ENCODE results near the gene MYNN. TPM values are rescaled to one million over a fixed set of nuclear protein-coding genes. Genes with fewer than 3 reads are reported as not detected.

Gene MYNN
- total RNA-seq, 1 experiment from 2014 or later: 13.5 TPM

GRCh38 chr3:169822091-169822490 is 48.9 kb downstream of the MYNN start:
- no TSS peak for BruUV-seq (replicated peaks)
- DNase-seq (ENCODE audit: low read depth, low spot score) (no peak), ATAC-seq (no peak)
- Histone ChIP-seq H3K79me2 (ENCODE audit: insufficient read depth, low read length) (no peaks in the 10 kb centered on the region), H3K4me1 (ENCODE audit: control insufficient read depth in 1 of 2, insufficient read depth in 2 of 2, low read length in 2 of 2) (no peaks in the 10 kb centered on the region), H3K36me3 (ENCODE audit: control insufficient read depth in 1 of 2, insufficient read depth in 2 of 2, low read length in 2 of 2) (no peaks in the 10 kb centered on the region), H3K4me3 (replicated peaks in 1 of 2; ENCODE audit: low read depth in 1 of 2, low read length in 2 of 2) (no peak overlapping the region), H3K4me2 (ENCODE audit: low read length) (no peak overlapping the region), H3K9me2 (ENCODE audit: insufficient read depth) (no peaks in the 10 kb centered on the region), H3K9me3 (ENCODE audit: control insufficient read depth in 1 of 2, insufficient read depth in 1 of 2, low read depth in 1 of 2, low read length in 2 of 2) (no peaks in the 10 kb centered on the region), H3K27ac (ENCODE audit: low read depth, low read length) (no peak overlapping the region), H4K20me1 (ENCODE audit: insufficient read depth) (no peaks in the 10 kb centered on the region), H3K9ac (ENCODE audit: low read length) (no peak overlapping the region), H2AFZ (ENCODE audit: low read depth, low read length, poor library complexity, severe bottlenecking) (no peak overlapping the region), H3K27me3 (ENCODE audit: insufficient read depth, low read length) (no peaks in the 10 kb centered on the region)
- ChIA-PET RAD21 (ENCODE audit: low non-redundant PET in 1 of 2, low total read pairs in 2 of 2, uncharacterized antibody in 2 of 2, unreplicated experiment in 2 of 2) (no interaction called here), CTCF (no interaction called here), POLR2A (no interaction called here)
- TF ChIP-seq EZH2phosphoT487 (IDR thresholded peaks at IDR 0.05; ENCODE audit: borderline replicate concordance) (no peak), CTCF (IDR thresholded peaks at IDR 0.05 in 2 of 3, conservative IDR thresholded peaks at IDR 0.05 in 1 of 3; ENCODE audit: borderline replicate concordance in 1 of 3, insufficient read depth in 1 of 3, low read depth in 2 of 3, low read length in 2 of 3) (no peak), ZFX (IDR thresholded peaks at IDR 0.05) (no peak), ZBTB33 (IDR thresholded peaks at IDR 0.05; ENCODE audit: extremely low read depth, insufficient replicate concordance, low read length) (no peak), SP1 (IDR thresholded peaks at IDR 0.05; ENCODE audit: low read depth) (no peak)
- intact Hi-C loops (cut with micrococcal nuclease): no loop called here

- Histone ChIP-seq H3K36me3 (ENCODE audit: control insufficient read depth in 1 of 2, insufficient read depth in 2 of 2, low read length in 2 of 2) (no peaks in the 10 kb centered on the region), H2AFZ (ENCODE audit: low read depth, low read length, poor library complexity, severe bottlenecking) (no peak overlapping the region), H3K9me2 (ENCODE audit: insufficient read depth) (no peaks in the 10 kb centered on the region), H3K9ac (ENCODE audit: low read length) (no peak overlapping the region), H4K20me1 (ENCODE audit: insufficient read depth) (no peaks in the 10 kb centered on the region), H3K4me1 (ENCODE audit: control insufficient read depth in 1 of 2, insufficient read depth in 2 of 2, low read length in 2 of 2) (no peaks in the 10 kb centered on the region), H3K4me2 (ENCODE audit: low read length) (no peak overlapping the region), H3K9me3 (ENCODE audit: control insufficient read depth in 1 of 2, insufficient read depth in 1 of 2, low read depth in 1 of 2, low read length in 2 of 2) (no peaks in the 10 kb centered on the region), H3K27ac (ENCODE audit: low read depth, low read length) (no peak overlapping the region), H3K4me3 (replicated peaks in 1 of 2; ENCODE audit: low read depth in 1 of 2, low read length in 2 of 2) (no peak overlapping the region), H3K79me2 (ENCODE audit: insufficient read depth, low read length) (no peaks in the 10 kb centered on the region), H3K27me3 (ENCODE audit: insufficient read depth, low read length) (no peaks in the 10 kb centered on the region)
- BruUV-seq (replicated peaks): no TSS peak
- ATAC-seq (no peak), DNase-seq (ENCODE audit: low read depth, low spot score) (no peak)
- intact Hi-C loops (cut with micrococcal nuclease): no loop called here
- CTCF ChIA-PET: no interaction called here
- POLR2A ChIA-PET: no interaction called here
- RAD21 ChIA-PET (ENCODE audit: low non-redundant PET in 1 of 2, low total read pairs in 2 of 2, uncharacterized antibody in 2 of 2, unreplicated experiment in 2 of 2): no interaction called here
- TF ChIP-seq YY1 (IDR thresholded peaks at IDR 0.05; ENCODE audit: extremely low read depth, insufficient replicate concordance, low read depth, low read length) (no peak), ATF3 (IDR thresholded peaks at IDR 0.05) (no peak), ELF1 (IDR thresholded peaks at IDR 0.05; ENCODE audit: borderline replicate concordance, low read depth) (no peak), EGR1 (IDR thresholded peaks at IDR 0.05; ENCODE audit: low read depth) (no peak), POLR2AphosphoS5 (IDR thresholded peaks at IDR 0.05; ENCODE audit: low read depth, low read length) (no peak), TCF7L2 (IDR thresholded peaks at IDR 0.05; ENCODE audit: borderline replicate concordance, extremely low read depth, insufficient read depth, insufficient read length) (no peak), RAD21 (IDR thresholded peaks at IDR 0.05; ENCODE audit: low read depth) (no peak), ZNF274 (IDR thresholded peaks at IDR 0.05; ENCODE audit: low read depth, low read length) (no peak), CEBPB (IDR thresholded peaks at IDR 0.05; ENCODE audit: low read depth) (no peak), POLR2A (IDR thresholded peaks at IDR 0.05; ENCODE audit: borderline replicate concordance, extremely low read depth, insufficient read depth, insufficient read length) (no peak)
Measured at GRCh38 chr3:169822540-169822939, 49.3 kb downstream of the MYNN start.
